CD14-positive monocyte (primary cell): ENCODE measurements around the gene PDZK1. TPM values are rescaled to one million over a fixed set of nuclear protein-coding genes. Genes with fewer than 3 reads are reported as not detected.

ENCODE experiments used
- DNase-seq, 3 donors: peaks; one replicate each; pipeline ENCODE4 v3.0.0-alpha.2; 2011 to 2022
- H2AFZ ChIP-seq: 2 replicates; pipeline ENCODE4 v1.6.0; 2012; ENCODE audit warnings: mild to moderate bottlenecking, low read depth, low read length, inconsistent platforms; ENCODE audit not compliant: insufficient read depth, poor library complexity, severe bottlenecking
- H3K27ac ChIP-seq, 2 donors: 1 replicate in 1 of 2; 2 replicates in 1 of 2; pipeline ENCODE4 v1.5.1; 2012 to 2013; ENCODE audit warnings: low read length in 2 of 2, control low read depth in 1 of 2, inconsistent platforms in 1 of 2, low read depth in 1 of 2, mild to moderate bottlenecking in 1 of 2
- H3K27me3 ChIP-seq, 2 donors: one replicate each; pipeline versions ENCODE4 v1.6.0 to v1.6.1; 2011 to 2013; ENCODE audit warnings: low read length in 2 of 2; ENCODE audit not compliant: control insufficient read depth in 2 of 2, insufficient read depth in 2 of 2
- H3K36me3 ChIP-seq, 2 donors: replicated peaks in 1 of 2; 1 replicate in 1 of 2; 2 replicates in 1 of 2; pipeline versions ENCODE4 v1.5.1 to v1.6.1; 2012 to 2013; ENCODE audit warnings: low read length in 2 of 2, control low read depth in 1 of 2, inconsistent platforms in 1 of 2, mild to moderate bottlenecking in 1 of 2; ENCODE audit not compliant: insufficient read depth in 2 of 2, control insufficient read depth in 1 of 2
- H3K4me1 ChIP-seq, 2 donors: 1 replicate in 1 of 2; 2 replicates in 1 of 2; pipeline versions ENCODE4 v1.5.1 to v1.6.1; 2012 to 2013; ENCODE audit warnings: low read length in 2 of 2, control low read depth in 1 of 2, inconsistent platforms in 1 of 2, mild to moderate bottlenecking in 1 of 2, moderate library complexity in 1 of 2; ENCODE audit not compliant: insufficient read depth in 2 of 2, control insufficient read depth in 1 of 2
- H3K4me2 ChIP-seq: replicated peaks from 2 replicates; pipeline ENCODE3; 2012; ENCODE audit warnings: low read length, moderate library complexity, mild to moderate bottlenecking; ENCODE audit not compliant: poor library complexity, severe bottlenecking; ENCODE audit errors: extremely low read depth
- H3K4me3 ChIP-seq, 3 experiments: fragments of 200-600 bp in 1 of 3; sonication (generic) in 1 of 3; replicated peaks in 1 of 3; 1 replicate in 2 of 3; 2 replicates in 1 of 3; pipeline ENCODE4 v1.5.1; 2011 to 2013; ENCODE audit warnings: low read length in 3 of 3, mild to moderate bottlenecking in 3 of 3, control low read depth in 2 of 3, low read depth in 2 of 3, inconsistent platforms in 1 of 3, moderate library complexity in 1 of 3
- H3K79me2 ChIP-seq: 2 replicates; pipeline ENCODE4 v1.6.0; 2012; ENCODE audit warnings: mild to moderate bottlenecking, control low read depth, inconsistent platforms, low read length, moderate library complexity; ENCODE audit not compliant: insufficient read depth
- H3K9ac ChIP-seq: 2 replicates; pipeline ENCODE4 v1.6.0; 2017; ENCODE audit warnings: low read length, mild to moderate bottlenecking; ENCODE audit not compliant: insufficient read depth, poor library complexity, severe bottlenecking
- H3K9me3 ChIP-seq, 2 donors: replicated peaks in 1 of 2; 1 replicate in 1 of 2; 2 replicates in 1 of 2; pipeline versions ENCODE4 v1.5.1 to v1.6.1; 2012 to 2013; ENCODE audit warnings: low read length in 2 of 2, control low read depth in 1 of 2; ENCODE audit not compliant: control insufficient read depth in 1 of 2, insufficient read depth in 1 of 2
- H4K20me1 ChIP-seq: 2 replicates; pipeline ENCODE4 v1.6.0; 2012; ENCODE audit warnings: mild to moderate bottlenecking, low read length, control low read depth, moderate library complexity; ENCODE audit not compliant: insufficient read depth
- H3K27ac Mint-ChIP-seq, 7 donors: one replicate each; pipeline ENCODE4 v1.8.0; 2020; ENCODE audit warnings: mild to moderate bottlenecking in 7 of 7, mixed read lengths in 7 of 7, moderate library complexity in 6 of 7, inconsistent platforms in 2 of 7
- H3K27me3 Mint-ChIP-seq, 3 donors: one replicate each; pipeline ENCODE4 v1.8.0; 2021 to 2022; ENCODE audit warnings: low read depth in 3 of 3, mild to moderate bottlenecking in 3 of 3, mixed read lengths in 3 of 3, moderate library complexity in 3 of 3, inconsistent platforms in 1 of 3
- H3K36me3 Mint-ChIP-seq, 2 donors: one replicate each; pipeline ENCODE4 v1.8.0; 2020; ENCODE audit warnings: mixed read lengths in 2 of 2, inconsistent platforms in 1 of 2, mild to moderate bottlenecking in 1 of 2
- H3K4me1 Mint-ChIP-seq: one replicate; pipeline ENCODE4 v1.8.0; 2020; ENCODE audit warnings: mild to moderate bottlenecking, mixed read lengths
- H3K4me3 Mint-ChIP-seq, 2 donors: one replicate each; pipeline ENCODE4 v1.8.0; 2020; ENCODE audit warnings: mild to moderate bottlenecking in 2 of 2, mixed read lengths in 2 of 2, moderate library complexity in 1 of 2
- H3K9me3 Mint-ChIP-seq, 7 donors: one replicate each; pipeline ENCODE4 v1.8.0; 2020 to 2022; ENCODE audit warnings: mixed read lengths in 7 of 7, mild to moderate bottlenecking in 6 of 7, moderate library complexity in 6 of 7, inconsistent platforms in 2 of 7
- CTCF ChIP-seq: fragments of 200-600 bp; IDR thresholded peaks from one replicate; pipeline ENCODE4 v1.8.0; 2022; ENCODE audit warnings: antibody characterized with exemption, mild to moderate bottlenecking
- WGBS: methylation state at CpG from one replicate; pipeline ENCODE4 v1.1.5; 2013; ENCODE audit warnings: missing lambda C conversion rate; ENCODE audit not compliant: insufficient coverage; 5-methylcytosine and 5-hydroxymethylcytosine counted together
- intact Hi-C, 2 donors: fragments of 100-400 bp; cut with micrococcal nuclease; formaldehyde crosslinking; loops; one replicate each; pipeline versions ENCODE4 v1.15.0 to v1.15.1; 2023
- polyA plus RNA-seq, 3 donors: library from polyadenylated mRNA; depleted of rRNA in 1 of 3; unstranded in 2 of 3; stranded (reverse) in 1 of 3; fragments of 300-500 nt in 2 of 3; fragments of >200 nt in 1 of 3; fragmentation: Illumina TruSeq in 2 of 3; gene quantifications; 1 replicate in 2 of 3; 2 replicates in 1 of 3; pipeline ENCODE4 v1.2.3, GENCODE V29; 2012 to 2021

The PDZK1 gene
- polyA plus RNA-seq, 3 donors = 0.04 TPM; not detected in 2

GRCh38 chr1:145750426-145750825 is 43.3 kb upstream of the PDZK1 start:
- intact Hi-C loops = no loop called here
- WGBS = 100% methylated on average over 1 of the region's 5 CpGs
- no peak overlapping the region for H3K27ac Mint-ChIP-seq

GRCh38 chr1:145747398-145748247 is 40.5 kb upstream of the PDZK1 start:
- no peak for TF ChIP-seq CTCF
- Histone ChIP-seq H3K79me2 (no peaks in the 10 kb centered on the region), H3K27ac (peak overlapping the region in 1 of 2 donors; percentile 43), H3K4me2 (no peak overlapping the region), H2AFZ (no peak overlapping the region), H3K4me1 (peaks cover 12 to 13% of the 10 kb centered on the region in 2 donors), H3K9ac (no peak overlapping the region), H3K27me3 (no peaks in the 10 kb centered on the region), H4K20me1 (no peaks in the 10 kb centered on the region), H3K36me3 (peaks cover 51 to 96% of the 10 kb centered on the region in 2 donors), H3K4me3 (no peak overlapping the region), H3K9me3 (no peaks in the 10 kb centered on the region)
- 92% methylated on average over 2 of the region's 9 CpGs for WGBS
- DNase-seq = no peak
- H3K27me3 Mint-ChIP-seq = no peaks in the 10 kb centered on the region
- H3K4me1 Mint-ChIP-seq = peaks cover 28% of the 10 kb centered on the region
- peak overlapping the region in 4 of 7 donors; percentile 7 to 57 (median 36) for H3K27ac Mint-ChIP-seq
- H3K36me3 Mint-ChIP-seq = peaks cover 83 to 89% of the 10 kb centered on the region in 2 donors
- intact Hi-C loops = no loop called here
- no peak overlapping the region for H3K4me3 Mint-ChIP-seq
- no peaks in the 10 kb centered on the region for H3K9me3 Mint-ChIP-seq

More at GRCh38 chr1:145750426-145750825, 43.3 kb upstream of the PDZK1 start:
- no peaks in the 10 kb centered on the region for H4K20me1 ChIP-seq
- TF ChIP-seq CTCF = no peak
- no peak overlapping the region for H3K4me2 ChIP-seq
- no peaks in the 10 kb centered on the region for H3K79me2 ChIP-seq
- H3K27ac ChIP-seq = no peak overlapping the region
- no peak overlapping the region for H2AFZ ChIP-seq
- Mint-ChIP-seq H3K27me3 (peaks cover 0 to under 1% (median 0%) of the 10 kb centered on the region in 3 donors), H3K36me3 (peaks cover 77 to 86% of the 10 kb centered on the region in 2 donors), H3K9me3 (no peaks in the 10 kb centered on the region), H3K4me3 (no peak overlapping the region), H3K4me1 (peaks cover 28% of the 10 kb centered on the region)
- no peak overlapping the region for H3K4me3 ChIP-seq
- H3K27me3 ChIP-seq = no peaks in the 10 kb centered on the region
- peaks cover 36 to 83% of the 10 kb centered on the region in 2 donors for H3K36me3 ChIP-seq
- no peaks in the 10 kb centered on the region for H3K9me3 ChIP-seq
- no peak overlapping the region for H3K9ac ChIP-seq
- DNase-seq = no peak
- H3K4me1 ChIP-seq = peaks cover 12 to 13% of the 10 kb centered on the region in 2 donors
